ENCODE measurements around the gene DDAH1.

Gene DDAH1

DNA sequence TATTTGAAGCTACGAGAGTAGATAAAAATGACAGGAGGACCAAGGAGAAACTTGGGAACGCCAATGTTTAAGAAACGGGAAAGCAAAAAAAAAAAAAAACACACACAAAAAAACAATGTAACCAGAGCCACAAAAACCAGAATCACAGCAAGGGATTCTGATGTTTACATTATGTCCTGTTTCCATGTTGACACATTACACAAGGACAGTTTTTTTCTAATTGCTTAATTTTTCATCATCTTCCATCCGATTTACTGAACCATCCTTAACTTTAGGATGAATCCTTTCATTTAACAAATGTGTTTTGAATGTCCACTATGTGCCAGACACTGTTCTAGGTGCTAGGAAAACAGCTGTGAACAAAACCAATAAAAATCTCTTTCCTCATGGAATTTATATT, 187.2 kb downstream of the DDAH1 start:
- Histone ChIP-seq H3K27ac (ENCODE audit: low read depth, low read length) (no peak overlapping the region), H3K4me2 (ENCODE audit: low read length) (no peak overlapping the region), H3K79me2 (ENCODE audit: control insufficient read depth, low read length) (peaks cover 35% of the 10 kb centered on the region), H3K36me3 (ENCODE audit: control insufficient read depth, low read length) (peaks cover 27% of the 10 kb centered on the region), H3K27me3 (ENCODE audit: control insufficient read depth, low read length) (no peaks in the 10 kb centered on the region), H4K20me1 (ENCODE audit: control insufficient read depth, insufficient read depth, low read depth, low read length) (peaks cover 8% of the 10 kb centered on the region; the same call in 1 of the 2 replicates), H3K9me2 (replicated peaks; ENCODE audit: control insufficient read depth, low read length) (no peaks in the 10 kb centered on the region), H3F3A (ENCODE audit: control insufficient read depth, insufficient read depth) (peaks cover 8% of the 10 kb centered on the region), H3K4me1 (ENCODE audit: control insufficient read depth, low read length) (peaks cover 28% of the 10 kb centered on the region), H3K4me3 (ENCODE audit: low read length) (no peak overlapping the region), H3K9me3 (ENCODE audit: control insufficient read depth, insufficient read depth, low read length) (no peaks in the 10 kb centered on the region)
- TF ChIP-seq, protein P1, sequence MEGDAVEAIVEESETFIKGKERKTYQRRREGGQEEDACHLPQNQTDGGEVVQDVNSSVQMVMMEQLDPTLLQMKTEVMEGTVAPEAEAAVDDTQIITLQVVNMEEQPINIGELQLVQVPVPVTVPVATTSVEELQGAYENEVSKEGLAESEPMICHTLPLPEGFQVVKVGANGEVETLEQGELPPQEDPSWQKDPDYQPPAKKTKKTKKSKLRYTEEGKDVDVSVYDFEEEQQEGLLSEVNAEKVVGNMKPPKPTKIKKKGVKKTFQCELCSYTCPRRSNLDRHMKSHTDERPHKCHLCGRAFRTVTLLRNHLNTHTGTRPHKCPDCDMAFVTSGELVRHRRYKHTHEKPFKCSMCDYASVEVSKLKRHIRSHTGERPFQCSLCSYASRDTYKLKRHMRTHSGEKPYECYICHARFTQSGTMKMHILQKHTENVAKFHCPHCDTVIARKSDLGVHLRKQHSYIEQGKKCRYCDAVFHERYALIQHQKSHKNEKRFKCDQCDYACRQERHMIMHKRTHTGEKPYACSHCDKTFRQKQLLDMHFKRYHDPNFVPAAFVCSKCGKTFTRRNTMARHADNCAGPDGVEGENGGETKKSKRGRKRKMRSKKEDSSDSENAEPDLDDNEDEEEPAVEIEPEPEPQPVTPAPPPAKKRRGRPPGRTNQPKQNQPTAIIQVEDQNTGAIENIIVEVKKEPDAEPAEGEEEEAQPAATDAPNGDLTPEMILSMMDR (IDR thresholded peaks at IDR 0.05; ENCODE audit: low read depth, low read length, poor library complexity, severe bottlenecking): no peak
- TF ChIP-seq EZH2phosphoT487 (IDR thresholded peaks at IDR 0.05; ENCODE audit: borderline replicate concordance, low read length): no peak

- peaks cover 40% of the 10 kb centered on the region for H3K79me2 ChIP-seq (ENCODE audit: control insufficient read depth, low read length)
- H3K4me1 ChIP-seq (ENCODE audit: control insufficient read depth, low read length): peaks cover 28% of the 10 kb centered on the region
- H4K20me1 ChIP-seq (ENCODE audit: control insufficient read depth, insufficient read depth, low read depth, low read length): peaks cover 8% of the 10 kb centered on the region; the same call in 1 of the 2 replicates
- TF ChIP-seq EZH2phosphoT487 (IDR thresholded peaks at IDR 0.05; ENCODE audit: borderline replicate concordance, low read length): no peak
- TF ChIP-seq, protein P1 (IDR thresholded peaks at IDR 0.05; ENCODE audit: low read depth, low read length, poor library complexity, severe bottlenecking): no peak
- no peaks in the 10 kb centered on the region for H3K9me2 ChIP-seq (replicated peaks; ENCODE audit: control insufficient read depth, low read length)
- H3K27ac ChIP-seq (ENCODE audit: low read depth, low read length): 0 out of 2 replicates have a peak overlapping the region, but pooled peaks have one; percentile 2
- peaks cover 31% of the 10 kb centered on the region for H3K36me3 ChIP-seq (ENCODE audit: control insufficient read depth, low read length)
- H3K4me2 ChIP-seq (ENCODE audit: low read length): peak overlapping the region; percentile 93
- H3K4me3 ChIP-seq (ENCODE audit: low read length): peak overlapping the region; percentile 100
- no peaks in the 10 kb centered on the region for H3K9me3 ChIP-seq (ENCODE audit: control insufficient read depth, insufficient read depth, low read length)
- H3F3A ChIP-seq (ENCODE audit: control insufficient read depth, insufficient read depth): peaks cover 8% of the 10 kb centered on the region
- no peaks in the 10 kb centered on the region for H3K27me3 ChIP-seq (ENCODE audit: control insufficient read depth, low read length)
Measured at GRCh38 chr1:85276978-85277639, 187.8 kb downstream of the DDAH1 start.

DNA sequence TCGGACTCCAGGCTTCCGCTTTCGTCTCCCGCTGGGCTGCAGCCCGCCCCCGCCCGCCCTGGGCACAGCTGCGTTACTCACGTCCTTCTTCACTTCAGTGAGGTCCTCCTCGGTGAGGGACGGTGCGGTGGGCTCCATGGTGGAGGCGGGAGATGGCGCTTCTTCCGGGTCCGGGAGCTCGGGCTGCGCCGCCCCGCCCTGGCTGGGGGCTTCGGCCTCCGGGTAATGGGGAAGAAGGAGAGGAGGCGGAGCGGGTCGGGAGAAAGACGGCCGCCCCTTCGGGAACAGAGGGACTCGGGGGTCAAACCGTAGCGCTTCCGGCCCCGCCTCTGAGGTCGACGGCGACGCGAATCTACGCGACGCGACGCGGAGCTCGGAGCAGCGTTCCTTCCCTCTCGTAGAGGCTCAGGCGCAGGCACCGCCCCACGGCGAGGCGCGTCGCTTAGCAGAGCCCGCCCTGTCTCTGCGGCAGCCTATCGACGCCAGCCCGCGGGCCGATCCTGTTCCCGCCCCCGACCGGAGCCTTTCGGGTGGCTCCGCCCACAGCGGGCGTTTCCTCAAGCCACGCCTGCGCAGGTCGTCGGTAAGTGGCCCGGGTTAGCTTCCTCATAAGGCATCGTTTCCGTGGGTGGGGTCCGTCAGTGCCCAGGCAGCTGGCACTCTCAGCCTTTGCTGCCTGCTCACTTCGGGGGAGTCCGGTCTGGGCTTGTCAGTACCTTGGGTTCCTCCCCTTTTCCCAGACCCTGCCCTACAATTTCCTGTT, 188.6 kb downstream of the DDAH1 start, which contains the start of gene BCL10:
BCL10 (minus strand) TSS at position 418 of the 763 bp plus-strand sequence; CDS start at position 138, 280 bp downstream.
- Histone ChIP-seq H3K79me2 (ENCODE audit: control insufficient read depth, low read length) (peaks cover 47% of the 10 kb centered on the region), H3F3A (ENCODE audit: control insufficient read depth, insufficient read depth) (peaks cover 8% of the 10 kb centered on the region), H3K4me2 (ENCODE audit: low read length) (peak within 1 kb of the TSS; percentile 93), H3K4me3 (ENCODE audit: low read length) (peak within 1 kb of the TSS; percentile 100), H3K4me1 (ENCODE audit: control insufficient read depth, low read length) (peaks cover 28% of the 10 kb centered on the region), H3K27me3 (ENCODE audit: control insufficient read depth, low read length) (no peaks in the 10 kb centered on the region), H4K20me1 (ENCODE audit: control insufficient read depth, insufficient read depth, low read depth, low read length) (peaks cover 8% of the 10 kb centered on the region; the same call in 1 of the 2 replicates), H3K9me3 (ENCODE audit: control insufficient read depth, insufficient read depth, low read length) (no peaks in the 10 kb centered on the region), H3K36me3 (ENCODE audit: control insufficient read depth, low read length) (peaks cover 38% of the 10 kb centered on the region), H3K27ac (ENCODE audit: low read depth, low read length) (peak within 1 kb of the TSS; percentile 73), H3K9me2 (replicated peaks; ENCODE audit: control insufficient read depth, low read length) (no peaks in the 10 kb centered on the region)
- TF ChIP-seq, protein P1 (IDR thresholded peaks at IDR 0.05; ENCODE audit: low read depth, low read length, poor library complexity, severe bottlenecking): no peak
- TF ChIP-seq EZH2phosphoT487 (IDR thresholded peaks at IDR 0.05; ENCODE audit: borderline replicate concordance, low read length): no peak
